Mesenchymal stem cell (in vitro differentiated cells and primary cell): ENCODE measurements around the gene ANKRD55.

Source experiments
- DNase-seq: peaks from one replicate; pipeline ENCODE4 v3.0.0-alpha.2; 2013
- H2AFZ ChIP-seq: one replicate; pipeline ENCODE4 v1.6.1; 2013; ENCODE audit warnings: low read depth, mild to moderate bottlenecking, control low read depth, inconsistent platforms, low read length, moderate library complexity
- H2AK5ac ChIP-seq: 2 replicates; pipeline ENCODE4 v1.6.1; 2013; ENCODE audit warnings: low read length, moderate library complexity, mild to moderate bottlenecking, inconsistent platforms; ENCODE audit not compliant: severe bottlenecking
- H2BK120ac ChIP-seq: one replicate; pipeline ENCODE4 v1.6.1; 2013; ENCODE audit warnings: low read depth, mild to moderate bottlenecking, inconsistent platforms, low read length, moderate library complexity
- H2BK12ac ChIP-seq, 2 experiments: one replicate each; pipeline ENCODE4 v1.6.1; 2013; ENCODE audit warnings: inconsistent platforms in 2 of 2, low read length in 2 of 2, mild to moderate bottlenecking in 2 of 2, moderate library complexity in 2 of 2, control low read depth in 1 of 2
- H2BK15ac ChIP-seq: one replicate; pipeline ENCODE4 v1.6.1; 2013; ENCODE audit warnings: mild to moderate bottlenecking, low read depth, inconsistent platforms; ENCODE audit not compliant: poor library complexity, severe bottlenecking
- H2BK5ac ChIP-seq: 2 replicates; pipeline ENCODE4 v1.6.1; 2013; ENCODE audit warnings: low read depth, mild to moderate bottlenecking, low read length, control low read depth, inconsistent platforms; ENCODE audit not compliant: poor library complexity, severe bottlenecking
- H3K14ac ChIP-seq, 2 experiments: one replicate each; pipeline ENCODE4 v1.6.1; 2013; ENCODE audit warnings: inconsistent platforms in 2 of 2, low read length in 2 of 2, control low read depth in 1 of 2, mild to moderate bottlenecking in 1 of 2, moderate library complexity in 1 of 2
- H3K18ac ChIP-seq, 2 experiments: one replicate each; pipeline ENCODE4 v1.6.1; 2013; ENCODE audit warnings: inconsistent platforms in 2 of 2, low read length in 2 of 2, control low read depth in 1 of 2, low read depth in 1 of 2, mild to moderate bottlenecking in 1 of 2
- H3K23ac ChIP-seq, 2 experiments: one replicate each; pipeline ENCODE4 v1.6.1; 2013; ENCODE audit warnings: inconsistent platforms in 2 of 2, low read length in 2 of 2, mild to moderate bottlenecking in 2 of 2, moderate library complexity in 2 of 2, control low read depth in 1 of 2
- H3K27ac ChIP-seq: 2 replicates; pipeline ENCODE4 v1.5.1; 2013; ENCODE audit warnings: mild to moderate bottlenecking, moderate library complexity, low read length, control low read depth, inconsistent platforms; ENCODE audit not compliant: poor library complexity, severe bottlenecking
- H3K27me3 ChIP-seq, 2 experiments: 2 replicates each; pipeline versions ENCODE4 v1.6.1 to v1.7.0; 2013; ENCODE audit warnings: low read length in 2 of 2, mild to moderate bottlenecking in 2 of 2, moderate library complexity in 2 of 2, control low read depth in 1 of 2, inconsistent platforms in 1 of 2; ENCODE audit not compliant: control insufficient read depth in 1 of 2, insufficient read depth in 1 of 2
- H3K36me3 ChIP-seq, 2 experiments: 2 replicates each; pipeline versions ENCODE4 v1.6.1 to v1.7.0; 2013; ENCODE audit warnings: low read length in 2 of 2, control low read depth in 1 of 2, inconsistent platforms in 1 of 2, low read depth in 1 of 2, mild to moderate bottlenecking in 1 of 2; ENCODE audit not compliant: insufficient read depth in 2 of 2, control insufficient read depth in 1 of 2
- H3K4ac ChIP-seq, 2 experiments: one replicate each; pipeline ENCODE4 v1.6.1; 2013; ENCODE audit warnings: inconsistent platforms in 2 of 2, low read length in 2 of 2, mild to moderate bottlenecking in 2 of 2, moderate library complexity in 2 of 2, control low read depth in 1 of 2, low read depth in 1 of 2
- H3K4me1 ChIP-seq: 2 replicates; pipeline ENCODE4 v1.6.1; 2013; ENCODE audit warnings: low read depth, low read length, control low read depth; ENCODE audit not compliant: control insufficient read depth, insufficient read depth
- H3K4me2 ChIP-seq: 2 replicates; pipeline ENCODE4 v1.6.1; 2013; ENCODE audit warnings: low read length, mild to moderate bottlenecking, inconsistent platforms; ENCODE audit not compliant: poor library complexity, severe bottlenecking
- H3K4me3 ChIP-seq, 2 experiments: 2 replicates each; pipeline versions ENCODE4 v1.5.1 to v1.7.0; 2013; ENCODE audit warnings: low read length in 2 of 2, mild to moderate bottlenecking in 2 of 2, control low read depth in 1 of 2, low read depth in 1 of 2; ENCODE audit not compliant: insufficient read depth in 1 of 2
- H3K79me1 ChIP-seq: replicated peaks from 2 replicates; pipeline ENCODE4 v1.6.1; 2013; ENCODE audit warnings: mild to moderate bottlenecking, control low read depth, low read length, inconsistent platforms; ENCODE audit not compliant: poor library complexity, severe bottlenecking
- H3K9ac ChIP-seq: 2 replicates; pipeline ENCODE4 v1.7.0; 2013; ENCODE audit warnings: mild to moderate bottlenecking, low read length, moderate library complexity
- H3K9me3 ChIP-seq: 2 replicates; pipeline ENCODE4 v1.7.0; 2013; ENCODE audit warnings: mild to moderate bottlenecking, low read length; ENCODE audit not compliant: control insufficient read depth
- H4K8ac ChIP-seq: one replicate; pipeline ENCODE4 v1.6.1; 2013; ENCODE audit warnings: inconsistent platforms, mild to moderate bottlenecking, low read length, moderate library complexity
- H4K91ac ChIP-seq: one replicate; pipeline ENCODE4 v1.6.1; 2013; ENCODE audit warnings: mild to moderate bottlenecking, low read length, inconsistent platforms
- WGBS: methylation state at CpG from one replicate; pipeline ENCODE4 v1.1.7; 2013; ENCODE audit warnings: mixed read lengths; 5-methylcytosine and 5-hydroxymethylcytosine counted together

ANKRD55 gene

GRCh38 chr5:56059854-56060253 lies 173.3 kb downstream of the ANKRD55 start:
- Histone ChIP-seq H2BK12ac (peak overlapping the region in 1 of 2 experiments; percentile 77), H2BK15ac (no peak overlapping the region), H2AK5ac (peak overlapping the region; percentile 75), H3K36me3 (no peaks in the 10 kb centered on the region), H3K18ac (peak overlapping the region in 1 of 2 experiments; percentile 18), H3K14ac (no peak overlapping the region), H4K8ac (peak overlapping the region; percentile 60), H2BK5ac (no peak overlapping the region), H3K79me1 (no peaks in the 10 kb centered on the region), H3K4me2 (no peak overlapping the region), H3K4ac (peak overlapping the region in 1 of 2 experiments; percentile 28), H2AFZ (no peak overlapping the region), H3K9ac (no peak overlapping the region), H3K23ac (no peak overlapping the region), H3K4me3 (no peak overlapping the region), H2BK120ac (peak overlapping the region; percentile 27), H3K9me3 (no peaks in the 10 kb centered on the region), H4K91ac (peak overlapping the region; percentile 46), H3K27me3 (no peaks in the 10 kb centered on the region), H3K4me1 (peaks cover 10% of the 10 kb centered on the region), H3K27ac (no peak overlapping the region)
- 86% methylated on average over 8 of the region's 8 CpGs for WGBS
- DNase-seq: no peak

DNA sequence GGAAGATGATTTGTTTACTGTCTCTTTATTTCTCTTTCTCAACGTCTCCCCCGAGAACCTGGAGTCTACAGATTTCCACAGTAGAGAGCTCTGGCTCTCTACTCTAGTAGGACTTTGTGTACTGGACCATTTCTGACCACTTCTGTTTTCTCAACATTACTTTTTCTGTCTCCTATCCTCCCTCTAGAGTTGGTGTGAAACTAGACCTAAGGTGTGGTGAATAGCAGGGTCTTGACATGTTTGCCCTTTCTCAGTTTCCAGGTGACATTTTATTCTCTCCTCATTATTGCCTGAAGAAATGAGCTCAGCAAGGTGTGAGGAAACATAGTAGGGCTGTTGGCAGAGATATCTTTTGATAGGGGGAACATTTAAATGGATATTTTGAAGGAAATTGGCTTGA lies 176.3 kb downstream of the ANKRD55 start:
- H2BK12ac ChIP-seq: peak overlapping the region in 1 of 2 experiments; percentile 18
- no peak overlapping the region for H3K27ac ChIP-seq
- no peak overlapping the region for H3K4me2 ChIP-seq
- H3K14ac ChIP-seq: no peak overlapping the region
- no peaks in the 10 kb centered on the region for H3K27me3 ChIP-seq
- WGBS: 80% methylated on average over 2 of the region's 2 CpGs
- no peak overlapping the region for H2BK5ac ChIP-seq
- H4K91ac ChIP-seq: no peak overlapping the region
- no peak overlapping the region for H2AFZ ChIP-seq
- H3K36me3 ChIP-seq: no peaks in the 10 kb centered on the region
- no peak overlapping the region for H2AK5ac ChIP-seq
- no peak for DNase-seq
- peak overlapping the region in 1 of 2 experiments; percentile 23 for H3K18ac ChIP-seq
- no peak overlapping the region for H4K8ac ChIP-seq
- H3K9me3 ChIP-seq: peaks cover 10% of the 10 kb centered on the region
- no peak overlapping the region for H2BK15ac ChIP-seq
- peak overlapping the region; percentile 57 for H2BK120ac ChIP-seq
- H3K79me1 ChIP-seq: no peaks in the 10 kb centered on the region
- peak overlapping the region; percentile 35 to 59 for H3K4ac ChIP-seq
- H3K4me3 ChIP-seq: no peak overlapping the region
- no peak overlapping the region for H3K23ac ChIP-seq
- peaks cover 10% of the 10 kb centered on the region for H3K4me1 ChIP-seq
- no peak overlapping the region for H3K9ac ChIP-seq

DNA sequence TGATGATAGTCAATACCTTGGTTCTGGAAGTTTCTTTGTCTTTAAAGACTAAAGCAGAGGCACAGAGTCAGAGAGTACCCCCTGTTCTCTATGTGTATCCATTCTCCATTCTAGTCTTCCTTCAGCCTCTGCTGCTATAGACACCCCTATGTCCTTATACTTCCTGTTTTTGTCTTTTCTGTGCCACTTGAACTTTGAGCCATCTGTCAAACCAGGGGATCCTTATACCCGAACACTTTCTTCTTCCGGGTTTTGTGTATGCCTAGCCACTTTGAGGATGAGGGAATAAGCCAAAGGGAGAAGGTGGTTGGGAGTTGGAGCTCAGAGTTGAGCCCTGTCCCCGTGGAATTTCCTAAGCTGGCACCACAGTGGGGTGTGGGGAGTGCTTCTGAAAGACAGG lies 177.3 kb downstream of the ANKRD55 start:
- 99% methylated on average over 3 of the region's 3 CpGs for WGBS

GRCh38 chr5:56055287-56055686 lies 177.8 kb downstream of the ANKRD55 start:
- Histone ChIP-seq H3K27ac (no peak overlapping the region), H2BK5ac (no peak overlapping the region), H2BK12ac (peak overlapping the region; percentile 81 to 86), H4K8ac (no peak overlapping the region), H3K9ac (no peak overlapping the region), H2BK15ac (no peak overlapping the region), H3K23ac (no peak overlapping the region), H3K18ac (peak overlapping the region in 1 of 2 experiments; percentile 3), H3K4me1 (peaks cover 8% of the 10 kb centered on the region), H3K4me2 (no peak overlapping the region), H3K4me3 (no peak overlapping the region), H3K4ac (peak overlapping the region in 1 of 2 experiments; percentile 30), H3K36me3 (no peaks in the 10 kb centered on the region), H2BK120ac (no peak overlapping the region), H3K27me3 (no peaks in the 10 kb centered on the region), H4K91ac (no peak overlapping the region), H2AFZ (no peak overlapping the region), H3K14ac (no peak overlapping the region), H3K9me3 (peaks cover 10% of the 10 kb centered on the region), H3K79me1 (no peaks in the 10 kb centered on the region), H2AK5ac (no peak overlapping the region)
- DNase-seq: no peak
- 89% methylated on average over 1 of the region's 1 CpG for WGBS

More for the DNA sequence above, 177.3 kb downstream of the ANKRD55 start:
- no peak overlapping the region for H4K91ac ChIP-seq
- H3K36me3 ChIP-seq: no peaks in the 10 kb centered on the region
- H3K4me3 ChIP-seq: no peak overlapping the region
- peak overlapping the region in 1 of 2 experiments; percentile 12 for H3K18ac ChIP-seq
- no peak overlapping the region for H4K8ac ChIP-seq
- peaks cover 10% of the 10 kb centered on the region for H3K4me1 ChIP-seq
- peak overlapping the region; percentile 56 for H2BK120ac ChIP-seq
- no peak overlapping the region for H3K27ac ChIP-seq
- no peak overlapping the region for H2AK5ac ChIP-seq
- H2BK15ac ChIP-seq: no peak overlapping the region
- no peak overlapping the region for H3K14ac ChIP-seq
- H3K79me1 ChIP-seq: no peaks in the 10 kb centered on the region
- no peak overlapping the region for H2BK12ac ChIP-seq
- H3K27me3 ChIP-seq: no peaks in the 10 kb centered on the region
- H3K4me2 ChIP-seq: no peak overlapping the region
- peaks cover 10% of the 10 kb centered on the region for H3K9me3 ChIP-seq
- H3K9ac ChIP-seq: no peak overlapping the region
- no peak overlapping the region for H2BK5ac ChIP-seq
- no peak for DNase-seq
- H2AFZ ChIP-seq: no peak overlapping the region
- no peak overlapping the region for H3K4ac ChIP-seq
- H3K23ac ChIP-seq: no peak overlapping the region
